GM18870 (cell line): ENCODE results near the gene COBL.

Experiments
- ATAC-seq: cut with Tn5 transposase; IDR thresholded peaks from one replicate; pipeline ENCODE4 v1.9.1; 2021; ENCODE audit warnings: moderate library complexity; ENCODE audit not compliant: unreplicated experiment

COBL gene

DNA sequence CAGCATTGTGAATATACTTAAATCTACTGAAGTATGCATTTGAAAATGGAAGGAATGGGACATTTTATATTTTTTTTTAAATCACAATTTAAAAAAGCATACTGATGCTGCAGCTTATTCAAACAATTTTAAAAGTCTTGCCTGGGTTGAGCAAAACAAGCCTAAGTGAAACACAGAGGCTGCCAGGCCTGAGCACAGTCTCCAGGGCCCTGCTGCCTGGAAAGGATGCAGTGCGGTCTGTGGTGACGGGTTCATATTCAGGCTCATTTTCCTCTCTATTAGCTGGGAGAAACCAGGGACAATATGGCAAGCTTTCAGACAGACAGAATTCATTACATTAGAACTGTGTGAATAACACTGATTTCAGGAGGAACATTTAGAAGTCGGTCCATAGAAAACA, 251.9 kb downstream of the COBL start:
- no peak for ATAC-seq

DNA sequence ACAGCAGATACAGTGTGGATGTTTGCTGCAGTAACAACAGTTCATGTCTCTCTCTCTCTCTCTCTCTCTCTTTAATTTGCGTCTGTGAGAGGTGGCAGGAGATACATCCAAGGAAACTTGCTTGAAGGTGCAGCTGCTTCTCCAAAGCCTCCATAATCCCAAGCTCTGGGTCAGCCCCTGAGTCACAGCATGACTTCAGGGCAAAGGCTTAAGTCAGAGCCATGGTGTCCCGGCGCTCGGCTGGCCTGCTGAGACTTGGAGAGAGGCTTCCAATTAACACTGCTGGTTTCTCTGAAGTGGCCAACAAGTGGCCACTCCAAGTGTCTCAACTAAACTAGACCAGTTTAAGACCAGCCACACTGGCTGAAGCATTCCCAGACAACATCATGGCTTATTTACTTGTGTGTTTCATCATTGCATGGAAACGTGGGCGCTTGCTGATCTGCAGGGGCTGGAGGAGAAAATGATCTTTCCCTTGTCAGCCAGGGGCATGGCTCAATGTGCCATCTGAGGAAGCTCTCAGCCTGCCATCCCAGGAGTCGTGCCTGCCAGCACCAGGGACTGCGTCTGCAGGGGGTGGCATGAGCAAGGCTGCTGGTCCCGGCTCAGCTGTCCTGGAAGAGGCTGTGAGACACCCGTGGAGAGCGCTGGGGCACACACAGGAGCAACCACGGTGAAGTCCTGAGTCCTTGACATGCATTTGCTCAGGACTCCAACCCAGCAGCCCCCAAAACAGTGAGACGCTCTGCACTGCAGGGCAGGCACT, 254.2 kb downstream of the COBL start:
- ATAC-seq = no peak

DNA sequence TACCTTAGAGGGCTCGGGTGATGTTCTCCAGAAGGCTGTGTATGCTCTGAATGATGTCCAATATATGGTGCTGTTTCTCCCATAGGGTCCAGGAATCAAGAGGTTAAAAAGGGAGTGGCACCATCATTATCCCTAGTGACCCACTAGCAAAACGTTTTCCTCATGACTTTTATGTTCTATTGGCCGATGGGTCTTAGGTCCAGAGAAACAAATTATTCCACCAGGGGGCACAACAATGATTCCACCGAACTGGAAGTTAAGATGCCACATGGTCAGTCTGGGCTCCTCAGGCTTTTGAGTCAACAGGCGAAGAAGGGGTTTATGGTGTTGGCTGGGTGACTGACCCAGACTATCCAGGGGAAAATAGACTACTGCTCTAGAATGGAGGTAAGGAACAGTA, 256.1 kb downstream of the COBL start:
- no peak for ATAC-seq

DNA sequence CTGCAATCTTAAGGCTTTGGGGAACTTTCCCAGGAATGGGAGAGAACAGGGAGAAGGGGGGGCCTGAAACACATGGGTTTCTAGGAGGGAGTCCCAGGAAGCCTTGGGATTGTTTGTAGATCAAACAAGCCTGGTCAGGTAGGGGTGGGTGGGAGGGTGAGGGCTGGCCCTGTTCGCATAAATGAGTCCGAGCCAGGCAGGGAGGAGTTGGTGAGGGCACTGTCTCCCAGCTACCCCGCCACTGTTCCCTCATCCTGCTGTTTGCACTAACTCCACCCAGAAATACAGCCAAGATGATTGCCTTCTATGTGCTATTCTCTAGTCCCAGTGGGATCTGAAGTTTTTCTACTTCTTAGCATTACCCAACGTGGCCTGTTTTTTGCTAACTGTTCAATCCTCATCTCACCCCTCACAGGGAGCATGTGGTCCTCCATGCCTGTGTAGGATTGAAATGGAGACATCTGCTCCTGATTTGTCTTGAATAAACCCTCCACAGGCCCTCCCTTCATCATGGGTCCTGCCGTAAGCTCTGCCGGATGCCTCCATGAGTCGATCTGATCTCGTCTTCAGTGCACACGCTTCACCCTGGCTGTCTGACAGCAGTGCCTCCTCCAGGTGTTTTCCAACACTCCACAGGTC, 257.0 kb downstream of the COBL start:
- ATAC-seq = no peak

DNA sequence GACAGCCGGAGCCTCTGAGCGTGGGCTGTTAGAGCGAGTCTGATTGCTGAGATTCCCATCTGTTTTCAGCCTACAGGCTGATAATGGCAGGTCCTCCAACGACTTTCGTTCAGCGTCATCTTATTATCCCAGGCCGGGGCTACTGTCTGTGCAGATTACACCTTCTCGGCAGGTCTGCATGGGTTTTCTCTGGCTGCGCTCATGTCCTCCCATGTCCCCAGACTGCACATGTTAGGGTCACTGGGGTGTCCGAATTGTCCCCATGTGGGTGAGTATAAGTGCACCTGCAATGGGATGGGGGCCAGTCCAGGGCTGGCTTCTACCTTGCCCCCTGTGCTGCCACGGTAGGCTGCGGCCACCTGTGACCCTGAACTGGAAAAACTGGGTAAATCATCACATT, 257.8 kb downstream of the COBL start:
- no peak for ATAC-seq

DNA sequence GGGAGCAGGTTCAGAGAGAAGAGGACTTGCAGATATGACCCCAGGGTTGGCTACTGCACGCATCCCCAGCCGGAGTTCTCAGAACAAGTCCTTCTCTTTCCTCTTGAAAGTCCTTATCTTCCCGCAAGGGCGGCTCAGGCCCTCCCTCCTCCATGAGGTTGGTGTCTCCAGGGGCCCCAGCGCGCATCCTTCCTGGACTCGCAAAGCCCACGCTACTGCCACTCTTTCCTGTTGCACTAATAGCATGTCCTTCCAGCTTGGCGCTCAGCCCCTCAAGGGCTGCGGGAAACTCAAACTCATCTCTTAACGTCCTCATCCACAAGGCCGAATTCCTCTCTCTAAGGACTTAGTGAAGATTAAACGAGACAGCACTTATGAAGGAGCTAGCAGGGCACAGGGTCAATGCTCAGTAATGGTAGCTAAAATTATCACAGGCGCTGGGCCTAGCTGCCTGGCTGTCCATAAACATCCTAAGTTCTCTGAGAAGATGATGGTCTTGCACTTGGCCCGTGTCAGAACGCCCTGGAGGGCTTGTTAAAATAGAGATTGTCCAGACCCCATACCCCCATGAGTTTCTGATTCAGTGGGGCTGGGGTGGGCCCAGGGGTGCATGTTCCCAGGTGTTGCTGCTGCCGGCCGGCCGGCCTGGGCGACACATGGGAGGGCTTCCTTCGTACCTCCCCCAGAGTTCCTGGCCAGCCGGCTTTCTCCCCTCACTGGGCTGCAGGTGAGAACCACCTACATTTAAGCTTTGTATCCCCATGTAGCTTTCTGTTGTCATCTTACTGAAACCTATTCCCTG, 261.4 kb downstream of the COBL start:
- no peak for ATAC-seq

DNA sequence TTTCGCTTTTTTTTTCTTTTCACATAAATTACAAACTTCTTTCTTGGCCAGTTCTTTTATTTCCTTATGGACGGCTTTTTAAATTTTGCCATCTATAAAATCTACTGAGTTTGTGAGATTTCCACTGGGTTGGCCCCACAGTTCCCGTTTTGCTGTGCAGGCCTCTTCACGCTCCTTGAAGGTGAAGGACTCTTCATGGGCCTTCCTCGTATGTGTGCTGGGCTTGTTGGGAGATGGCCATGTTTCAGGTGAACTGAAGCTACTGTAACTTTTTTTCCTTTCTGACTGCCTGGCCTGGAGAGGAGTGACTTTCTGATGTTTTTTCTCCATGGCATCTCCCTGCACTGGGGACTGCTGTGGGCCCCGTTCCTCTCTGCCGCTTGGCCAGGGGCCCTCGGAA, 262.4 kb downstream of the COBL start:
- no peak for ATAC-seq

DNA sequence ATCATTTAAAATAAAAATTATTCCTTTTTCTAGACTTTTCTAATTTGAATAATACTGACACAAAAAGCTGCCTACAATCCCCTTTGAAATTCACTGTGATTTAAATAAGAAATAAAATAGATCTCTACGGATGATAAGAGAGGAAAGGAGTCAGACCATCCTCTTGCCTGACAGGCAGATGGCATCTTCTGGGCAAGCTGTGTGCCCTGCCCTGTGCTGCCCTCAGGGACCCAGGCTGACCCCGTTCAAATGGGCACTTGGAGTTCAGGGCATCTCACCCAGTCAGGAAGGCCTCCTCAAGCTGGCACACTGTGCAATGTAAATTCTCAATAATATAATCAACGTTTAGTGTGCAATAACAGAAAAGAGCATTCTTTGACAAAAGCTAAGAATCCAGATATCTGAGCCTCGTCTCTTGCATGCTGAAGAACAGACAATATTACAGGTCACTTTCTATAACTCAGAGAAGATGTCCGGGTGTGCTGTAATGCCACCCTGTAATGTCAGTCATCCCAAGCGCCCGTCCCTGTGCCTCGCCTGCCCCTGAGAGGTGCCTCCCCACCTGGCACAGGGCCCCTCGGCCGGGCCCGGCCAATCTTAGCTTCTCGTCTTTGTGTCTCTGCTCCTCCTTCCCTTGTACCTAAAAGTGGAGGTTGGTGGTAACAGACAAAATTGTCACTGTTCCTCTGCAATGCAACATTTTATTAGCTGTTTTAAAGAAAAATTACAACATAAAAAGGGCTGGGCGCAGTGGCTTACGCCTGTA, 263.3 kb downstream of the COBL start:
- no peak for ATAC-seq

DNA sequence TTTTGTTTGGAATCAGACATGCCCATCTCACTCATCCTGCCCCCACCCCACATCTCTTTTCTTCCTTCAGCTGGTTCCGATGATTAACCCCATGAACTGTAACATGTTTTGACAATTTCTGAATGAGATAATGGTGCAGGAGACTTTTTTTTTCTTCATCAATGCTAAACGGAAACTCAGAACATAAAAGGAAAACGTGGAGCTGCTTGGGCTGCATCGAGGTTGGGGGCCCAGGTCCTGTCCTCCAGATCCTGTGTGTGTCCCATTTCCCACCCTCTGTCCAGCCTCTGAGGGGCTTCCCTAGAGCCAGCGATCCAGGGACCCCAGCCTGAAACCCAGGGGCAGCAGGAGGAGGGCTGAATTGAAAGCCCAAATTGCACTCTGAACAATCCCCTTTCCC, 270.1 kb downstream of the COBL start:
- no peak for ATAC-seq

DNA sequence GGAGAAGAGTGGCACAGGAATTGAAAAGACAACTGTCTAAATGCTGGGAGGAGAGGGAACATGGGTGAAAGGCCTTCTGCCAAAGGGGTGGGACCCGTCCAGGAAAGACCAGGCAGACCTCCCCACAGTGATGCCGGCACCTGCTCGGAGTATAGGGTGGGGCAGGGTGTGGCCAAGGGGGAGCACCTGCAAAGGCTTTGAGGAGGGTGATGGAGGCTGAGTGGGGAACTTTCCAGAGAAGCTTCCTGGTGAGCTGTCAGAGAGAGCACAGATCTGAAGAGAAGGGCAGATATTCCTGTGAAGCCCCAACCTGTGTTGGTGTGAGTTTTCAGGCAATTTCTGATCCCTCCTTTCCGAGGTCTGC, 270.5 kb downstream of the COBL start:
- no peak for ATAC-seq

DNA sequence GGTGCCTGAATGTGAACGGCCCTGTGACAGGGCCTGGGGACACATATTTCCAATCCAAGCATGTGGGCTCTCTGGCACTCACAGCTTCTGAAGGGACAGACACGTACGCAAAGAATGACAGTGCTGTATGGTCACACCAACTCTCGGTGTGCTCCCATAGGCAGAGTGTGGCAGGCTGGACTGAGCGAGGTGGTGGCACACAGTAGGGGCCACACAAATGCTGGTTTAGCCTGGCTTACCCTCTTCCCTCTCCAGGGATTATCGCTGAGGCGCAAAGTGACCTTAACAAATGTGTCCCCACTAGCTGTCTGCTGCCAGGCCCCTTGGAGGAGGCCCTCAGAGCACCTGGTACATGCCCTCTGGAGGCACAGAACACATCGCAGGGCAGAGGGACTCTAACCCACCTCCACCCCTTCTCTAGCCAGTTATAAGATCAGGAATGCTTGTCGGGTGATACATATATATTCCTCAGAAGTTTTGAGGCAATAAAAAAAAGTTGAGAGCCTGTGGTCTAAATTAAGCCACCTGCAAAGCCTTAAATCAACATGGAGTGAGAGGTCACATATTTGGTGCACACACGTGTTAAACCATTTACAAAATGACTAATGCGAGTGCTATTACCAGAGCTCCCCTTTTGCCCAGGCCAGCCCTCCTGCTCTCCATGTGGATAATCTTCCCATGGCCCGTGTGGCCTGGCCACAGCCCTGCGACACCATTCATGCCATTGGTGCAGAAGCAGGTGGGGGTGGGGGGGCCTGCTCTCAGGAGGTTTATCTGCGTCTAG, 271.1 kb downstream of the COBL start:
- ATAC-seq = no peak

DNA sequence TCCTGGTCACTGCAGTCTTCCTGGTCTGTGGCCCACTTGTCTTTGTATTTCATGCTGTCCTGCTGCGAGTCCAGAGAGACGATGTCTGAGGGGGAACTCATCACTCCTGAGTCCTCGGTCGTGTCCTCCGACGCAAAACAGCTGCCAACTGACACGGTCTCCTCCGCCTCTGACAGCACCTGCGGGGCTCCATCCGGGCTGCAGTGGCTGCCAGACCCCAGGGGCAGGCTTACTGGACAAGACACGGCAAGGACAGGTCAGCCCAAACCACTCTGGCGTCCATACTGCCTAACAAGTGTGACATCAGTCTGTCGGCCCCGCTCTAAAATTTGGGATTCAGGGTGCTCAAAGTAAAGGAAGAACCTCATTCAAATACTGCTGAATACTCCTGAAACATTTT, 273.1 kb downstream of the COBL start:
- ATAC-seq = no peak

DNA sequence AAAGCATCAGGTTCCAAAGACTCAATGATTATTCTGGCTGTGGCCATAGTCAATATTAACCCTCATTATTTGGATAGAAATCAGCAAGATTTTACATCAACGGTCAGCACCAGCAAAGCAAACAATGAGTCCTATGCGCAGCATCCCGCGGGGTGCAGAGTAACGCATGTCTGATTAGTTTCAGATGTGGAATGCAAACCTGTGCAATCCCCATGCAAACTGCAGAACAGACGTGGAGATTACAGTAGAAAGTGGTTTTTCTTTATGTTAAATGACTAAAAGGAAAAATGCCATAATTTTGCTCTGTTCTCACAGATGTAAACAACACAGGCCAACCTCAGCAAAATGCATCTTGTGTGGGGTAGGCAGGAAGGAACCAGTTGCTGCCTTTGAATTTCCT, 275.8 kb downstream of the COBL start:
- ATAC-seq = no peak

DNA sequence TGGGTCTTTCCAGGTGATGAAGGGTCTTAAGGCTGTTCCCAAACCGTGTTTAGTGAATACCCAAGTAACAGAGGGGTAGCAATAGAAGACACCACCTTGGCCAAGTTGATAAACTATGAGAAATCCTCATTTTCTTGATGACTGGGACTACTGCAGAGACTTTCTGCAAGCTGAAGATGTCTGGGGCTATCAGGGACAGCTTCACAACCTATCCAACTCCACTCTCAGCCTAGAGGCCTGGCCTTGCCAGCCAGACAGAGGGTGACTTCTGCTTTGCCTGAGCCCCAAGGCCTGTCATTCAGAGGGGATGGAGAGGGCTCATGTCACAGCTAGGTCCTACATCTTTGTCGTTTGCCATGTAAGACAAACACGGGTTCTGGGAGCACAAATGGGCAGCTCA, 278.0 kb downstream of the COBL start:
- ATAC-seq = no peak

DNA sequence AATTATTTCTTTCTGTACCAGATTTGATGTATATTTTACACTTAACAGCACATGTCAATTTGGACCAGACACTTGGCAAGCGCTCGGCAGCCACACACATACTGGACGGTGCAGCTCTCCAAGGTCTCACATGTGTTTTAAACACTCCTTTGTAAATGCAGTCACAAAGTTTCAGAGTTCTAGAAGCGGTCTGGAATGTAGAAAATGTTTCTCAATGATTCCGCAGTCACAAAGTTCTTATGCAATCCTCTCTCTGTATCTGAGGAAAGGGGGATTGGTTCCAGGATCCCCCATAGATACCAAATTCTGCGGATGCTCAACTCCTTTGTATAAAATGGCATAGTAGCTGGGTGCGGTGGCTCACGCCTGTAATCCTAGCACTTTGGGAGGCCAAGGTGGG, 280.9 kb downstream of the COBL start:
- no peak for ATAC-seq

DNA sequence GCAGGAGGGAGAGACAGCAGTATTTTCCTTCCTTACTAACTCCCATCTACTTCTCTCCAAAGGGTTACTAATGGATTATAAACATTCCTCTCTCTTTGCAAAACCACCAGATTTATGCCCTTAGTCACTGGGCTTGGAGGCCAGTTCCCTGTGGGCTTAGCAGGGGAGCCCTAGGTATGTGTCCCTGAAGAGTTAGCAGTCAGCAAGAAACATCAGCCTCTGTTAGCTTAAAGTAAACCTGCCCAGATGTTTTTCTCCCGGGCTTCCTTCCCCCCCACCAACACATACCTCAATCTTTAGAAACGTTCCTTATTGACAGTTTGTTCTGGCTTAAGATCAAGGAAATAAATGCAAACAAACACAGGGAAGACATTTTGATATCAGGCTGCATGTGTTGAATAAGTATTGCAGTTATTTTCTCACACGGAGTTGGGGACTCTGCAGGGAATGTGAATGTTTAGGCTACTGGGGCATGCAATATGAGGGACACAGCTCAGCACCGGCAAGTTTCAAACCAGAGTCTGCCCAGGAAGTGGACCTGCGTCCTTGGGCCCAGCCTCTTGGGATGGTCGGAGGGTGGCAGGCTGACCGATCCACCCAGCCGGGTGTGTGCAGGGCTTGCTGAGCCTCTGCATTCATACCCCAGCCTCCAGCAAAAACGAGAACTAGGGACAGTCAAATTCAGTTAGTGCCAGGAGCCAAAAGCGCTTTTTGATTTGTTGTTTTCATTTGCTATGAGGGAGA, 281.9 kb downstream of the COBL start:
- no peak for ATAC-seq

DNA sequence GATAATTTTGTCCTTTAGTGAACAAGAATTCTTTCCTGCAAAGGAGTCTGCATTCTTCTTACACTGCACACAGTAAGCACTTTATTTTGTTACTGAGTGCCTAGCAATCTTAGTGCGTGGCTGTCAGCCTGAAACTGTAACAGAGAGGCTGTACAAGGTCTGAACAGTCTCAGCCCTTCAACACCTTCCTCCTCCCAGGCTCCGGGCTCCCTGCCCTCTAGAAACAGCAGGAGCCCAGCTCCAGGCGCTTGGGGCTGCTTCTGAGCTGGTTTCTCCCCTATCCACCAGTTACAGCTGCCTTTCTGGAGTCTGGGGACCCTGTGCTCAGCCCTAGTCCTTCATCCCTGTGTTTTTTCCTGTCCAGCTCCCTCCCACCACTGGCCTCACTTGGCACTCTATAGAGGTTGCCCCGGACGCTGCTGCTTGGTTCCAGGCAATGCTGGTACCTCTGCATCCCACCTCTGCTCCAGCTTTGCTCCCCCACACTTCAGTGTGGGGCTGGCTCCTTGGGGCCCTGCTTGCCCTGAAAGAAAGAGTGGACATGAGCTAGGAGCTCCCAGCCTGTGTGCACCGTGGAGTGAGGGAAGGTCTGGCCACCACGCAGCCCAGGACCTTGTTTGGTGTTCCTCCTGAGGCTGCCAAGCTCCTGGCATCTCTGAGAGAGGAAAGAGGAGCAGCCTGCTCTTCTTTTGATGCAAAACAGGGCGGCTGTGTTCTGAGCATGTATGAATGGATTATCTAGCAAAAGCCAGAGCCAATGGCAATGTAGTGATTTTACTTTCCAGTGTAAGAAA, 282.7 kb downstream of the COBL start:
- ATAC-seq = no peak

DNA sequence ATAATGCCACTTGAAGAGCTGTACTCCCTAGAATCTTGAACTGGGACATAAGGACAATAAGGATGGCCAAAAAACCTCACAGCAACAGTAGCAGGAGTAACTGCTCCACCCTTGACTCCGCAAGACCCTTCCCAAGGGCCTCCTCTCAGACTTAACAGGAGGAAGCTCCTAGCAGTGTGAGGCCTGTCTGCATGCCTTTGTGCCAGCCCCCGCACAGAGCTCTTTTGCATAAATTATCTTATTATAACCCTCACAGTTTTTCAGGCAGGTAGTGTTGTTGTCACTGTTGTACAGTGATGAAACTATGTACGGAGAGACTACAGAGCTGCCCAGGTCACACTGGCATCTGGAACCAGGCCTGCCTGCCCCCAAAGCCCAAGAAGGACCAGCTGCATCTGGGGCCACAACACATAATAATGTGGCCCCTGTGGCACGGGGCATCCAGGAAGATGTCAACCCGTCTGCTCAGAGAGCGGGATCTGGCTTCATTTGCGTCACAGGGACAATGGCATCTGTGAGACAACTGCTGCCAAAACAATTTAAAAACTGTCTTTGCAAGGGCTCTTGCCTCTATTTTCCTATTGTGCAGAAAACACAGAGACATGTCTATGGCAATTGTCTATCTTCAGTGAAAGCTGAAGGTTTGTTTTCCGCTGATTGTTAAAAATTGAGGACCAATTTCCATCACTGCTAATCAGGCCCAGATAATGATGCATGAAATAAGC, 284.7 kb downstream of the COBL start:
- no peak for ATAC-seq
